Stimulated activated CD4-positive, alpha-beta T cell treated with anti-CD3 and anti-CD28 coated beads, Interleukin-4, amount 100 ng/mL, for 24 hours (primary cell): ENCODE results near the gene APBA1.

Source experiments
- DNase-seq: peaks from one replicate; pipeline ENCODE4 v3.0.0-alpha.2; 2020

The APBA1 gene

GRCh38 chr9:69389437-69389995 lies 282.7 kb downstream of the APBA1 start:
- DNase-seq = no peak

GRCh38 chr9:69388596-69388995 lies 283.6 kb downstream of the APBA1 start:
- no peak for DNase-seq

- no peak for DNase-seq
Observed at GRCh38 chr9:69386651-69387050, 285.5 kb downstream of the APBA1 start.

GRCh38 chr9:69385581-69386033 lies 286.6 kb downstream of the APBA1 start:
- no peak for DNase-seq

GRCh38 chr9:69382135-69382534 lies 290.0 kb downstream of the APBA1 start:
- DNase-seq = no peak

- DNase-seq = no peak
Observed at GRCh38 chr9:69380811-69381210, 291.4 kb downstream of the APBA1 start.

- no peak for DNase-seq
Observed at GRCh38 chr9:69380301-69380700, 291.9 kb downstream of the APBA1 start.

GRCh38 chr9:69379270-69379982 lies 292.7 kb downstream of the APBA1 start:
- no peak for DNase-seq

- DNase-seq = no peak
Observed at GRCh38 chr9:69377981-69378380, 294.2 kb downstream of the APBA1 start.
